GM12878 (cell line): ENCODE measurements around the gene ERC2. TPM values are rescaled to one million over a fixed set of nuclear protein-coding genes. Genes with fewer than 3 reads are reported as not detected.

Experiments used
- ATAC-seq: fragments of 200-7000 bp; cut with Tn5 transposase; 3 replicates; pipeline ENCODE4 v1.9.1; 2020; ENCODE audit warnings: mild to moderate bottlenecking, moderate library complexity
- BruUV-seq: library from RNA; stranded (reverse); fragments of 400-500 nt; replicated peaks from 2 replicates; lab custom pipeline; 2021; lab: Mats Ljungman, UMichigan
- CTCF ChIA-PET: fragments of 300-600 bp; sonication (Branson Sonifier 250); formaldehyde crosslinking; extraction: SDS; loops from one replicate; lab custom pipeline; 2021; ENCODE audit warnings: inconsistent platforms; lab: Yijun Ruan, JAX
- POLR2A ChIA-PET: fragments of 350-600 bp; formaldehyde crosslinking; extraction: SDS; loops from one replicate; lab custom pipeline; 2021; ENCODE audit warnings: inconsistent platforms; lab: Charles Lee
- RAD21 ChIA-PET: fragments of 300-600 bp; sonication (Branson Sonifier 250); formaldehyde crosslinking; loops from one replicate; lab custom pipeline; 2023; ENCODE audit warnings: antibody characterized with exemption; ENCODE audit not compliant: unreplicated experiment; lab: Charles Lee
- SMC1A ChIA-PET: fragments of 300-600 bp; sonication (Branson Sonifier 250); formaldehyde crosslinking; loops from one replicate; lab custom pipeline; 2023; ENCODE audit not compliant: unreplicated experiment, uncharacterized antibody; lab: Charles Lee
- DNase-seq: peaks from one replicate; pipeline ENCODE4 v3.0.0-alpha.2; 2011; ENCODE audit warnings: low read depth, low spot score
- FAIRE-seq: peaks from 3 replicates; lab custom pipeline; 2011; peaks lifted over from hg19 to GRCh38; lab: Jason Lieb, UNC
- H2AFZ ChIP-seq: 2 replicates; pipeline ENCODE4 v1.6.0; 2011; ENCODE audit warnings: low read depth, low read length, control low read depth; ENCODE audit not compliant: control insufficient read depth
- H3K27ac ChIP-seq: 2 replicates; pipeline ENCODE4 v1.5.1; 2011; ENCODE audit warnings: control low read depth; ENCODE audit not compliant: control insufficient read depth, insufficient read depth
- H3K27me3 ChIP-seq, 2 experiments: replicated peaks in 1 of 2; 2 replicates each; pipeline versions ENCODE4 v1.6.0 to v1.6.1; 2011; ENCODE audit warnings: low read length in 1 of 2; ENCODE audit not compliant: control insufficient read depth in 2 of 2, insufficient read depth in 2 of 2
- H3K36me3 ChIP-seq, 2 experiments: 2 replicates each; pipeline ENCODE4 v1.5.1; 2011; ENCODE audit warnings: low read length in 1 of 2; ENCODE audit not compliant: control insufficient read depth in 2 of 2, insufficient read depth in 2 of 2
- H3K4me1 ChIP-seq: 2 replicates; pipeline ENCODE4 v1.6.1; 2011; ENCODE audit warnings: mild to moderate bottlenecking, low read length, moderate library complexity, mixed read lengths; ENCODE audit not compliant: control insufficient read depth, insufficient read depth
- H3K4me2 ChIP-seq: 2 replicates; pipeline ENCODE4 v1.6.0; 2011; ENCODE audit warnings: control low read depth; ENCODE audit not compliant: control insufficient read depth, insufficient read depth
- H3K4me3 ChIP-seq: fragments of 200-600 bp; sonication (generic); 2 replicates; pipeline ENCODE4 v1.5.1; 2016
- H3K79me2 ChIP-seq: 2 replicates; pipeline ENCODE4 v1.6.0; 2011; ENCODE audit warnings: low read length; ENCODE audit not compliant: control insufficient read depth, insufficient read depth
- H3K9ac ChIP-seq: 2 replicates; pipeline ENCODE4 v1.8.0; 2011; ENCODE audit warnings: low read length, control low read depth, mixed read lengths; ENCODE audit not compliant: control insufficient read depth, insufficient read depth
- H3K9me3 ChIP-seq: replicated peaks from 3 replicates; pipeline ENCODE4 v1.5.1; 2011; ENCODE audit warnings: mild to moderate bottlenecking, low read length; ENCODE audit not compliant: control insufficient read depth, insufficient read depth
- H4K20me1 ChIP-seq: 2 replicates; pipeline ENCODE4 v1.6.0; 2011; ENCODE audit not compliant: control insufficient read depth, insufficient read depth
- BHLHE40 ChIP-seq, 2 experiments: fragments of 450-650 bp in 1 of 2; IDR thresholded peaks; 2 replicates each; pipeline ENCODE4 v1.6.1; 2011 to 2017; ENCODE audit warnings: low read depth in 2 of 2, borderline replicate concordance in 1 of 2, improper control_type of control experiment in 1 of 2, low read length in 1 of 2, mild to moderate bottlenecking in 1 of 2
- FOS ChIP-seq: IDR thresholded peaks from 3 replicates; pipeline ENCODE4 v1.6.1; 2011; ENCODE audit warnings: borderline replicate concordance; ENCODE audit not compliant: insufficient read length; ENCODE audit errors: extremely low read depth
- NBN ChIP-seq: fragments of 450-650 bp; IDR thresholded peaks from 2 replicates; pipeline ENCODE4 v1.6.1; 2016
- NFXL1 ChIP-seq: fragments of 450-650 bp; IDR thresholded peaks from 2 replicates; pipeline ENCODE4 v1.6.1; 2017; ENCODE audit warnings: antibody characterized with exemption, mild to moderate bottlenecking, borderline replicate concordance
- NFYA ChIP-seq: IDR thresholded peaks from 2 replicates; pipeline ENCODE4 v1.6.1; 2011; ENCODE audit warnings: low read depth, mild to moderate bottlenecking, low read length, improper control_type of control experiment, borderline replicate concordance
- PAX5 ChIP-seq: IDR thresholded peaks from 2 replicates; pipeline ENCODE4 v1.6.1; 2011; ENCODE audit warnings: low read depth, low read length, borderline replicate concordance
- STAT3 ChIP-seq: IDR thresholded peaks from 2 replicates; pipeline ENCODE4 v1.6.1; 2011; ENCODE audit warnings: low read depth, low read length, improper control_type of control experiment
- TARDBP ChIP-seq: IDR thresholded peaks from 2 replicates; pipeline ENCODE4 v1.6.1; 2016; ENCODE audit warnings: borderline replicate concordance
- ZNF217 ChIP-seq: fragments of 450-650 bp; IDR thresholded peaks from 2 replicates; pipeline ENCODE4 v1.6.1; 2017; ENCODE audit warnings: antibody characterized with exemption, mild to moderate bottlenecking
- WGBS: methylation state at CpG from one replicate; pipeline ENCODE4 v1.1.6; 2016; ENCODE audit warnings: low lambda C conversion rate; ENCODE audit not compliant: insufficient replicate concordance, insufficient coverage; ENCODE audit errors: missing lambda C conversion rate; 5-methylcytosine and 5-hydroxymethylcytosine counted together
- in situ Hi-C: fragments of 300-500 bp; cut with MboI; formaldehyde crosslinking; loops from 9 replicates; pipeline ENCODE4 v1.14.3; 2018; ENCODE audit warnings: mixed read lengths
- intact Hi-C: fragments of 100-400 bp; cut with micrococcal nuclease; formaldehyde crosslinking; loops from one replicate; pipeline ENCODE4 v1.14.2; 2022; ENCODE audit not compliant: unreplicated experiment
- polyA plus RNA-seq, 11 experiments: library from polyadenylated mRNA; depleted of rRNA in 4 of 11; unstranded in 6 of 11; stranded (reverse) in 5 of 11; fragments of >200 nt; fragmentation: Nextera tagmentation in 4 of 11; fragmentation: Illumina TruSeq in 1 of 11; extraction: Ambion mirVana in 4 of 11; extraction: Trizol in 1 of 11; gene quantifications; 1 replicate in 1 of 11; 2 replicates in 10 of 11; pipeline versions ENCODE4 v1.2.1 to v1.2.3, GENCODE V29; 2011 to 2016; ENCODE audit warnings: inconsistent platforms in 2 of 11, missing spikeins in 2 of 11, low read depth in 1 of 11
- total RNA-seq, 4 experiments: library from RNA; depleted of rRNA in 3 of 4; stranded (reverse); fragments of >200 nt in 3 of 4; fragmentation: Illumina TruSeq in 1 of 4; extraction: Trizol in 1 of 4; gene quantifications; 2 replicates each; pipeline versions ENCODE4 v1.2.1 to v1.2.3, GENCODE V29; 2013 to 2021
- TF ChIP-seq, protein P1 (sequence below): fragments of 450-650 bp; IDR thresholded peaks from 2 replicates; pipeline ENCODE4 v1.6.1; 2017; ENCODE audit warnings: mild to moderate bottlenecking, moderate library complexity
- TF ChIP-seq, protein P2 (sequence below): fragments of 450-650 bp; IDR thresholded peaks from 2 replicates; pipeline ENCODE4 v1.6.1; 2017; ENCODE audit warnings: mild to moderate bottlenecking, low read depth, inconsistent platforms; ENCODE audit not compliant: poor library complexity, severe bottlenecking
- TF ChIP-seq, protein P3 (sequence below): IDR thresholded peaks from 2 replicates; pipeline ENCODE4 v1.6.1; 2012; ENCODE audit warnings: low read length, inconsistent platforms
- TF ChIP-seq, protein P4 (sequence below): IDR thresholded peaks from 2 replicates; pipeline ENCODE4 v1.6.1; 2011; ENCODE audit warnings: low read depth, mild to moderate bottlenecking, low read length, moderate library complexity, borderline replicate concordance; ENCODE audit errors: extremely low read depth

ERC2 gene
- total and polyA plus RNA-seq, 10 of the 15 experiments (the other 5 are each of a cell fraction or from before 2014, with no cell fraction given): 0.06 to 1.4 (median 0.12) TPM; not detected in 3

DNA sequence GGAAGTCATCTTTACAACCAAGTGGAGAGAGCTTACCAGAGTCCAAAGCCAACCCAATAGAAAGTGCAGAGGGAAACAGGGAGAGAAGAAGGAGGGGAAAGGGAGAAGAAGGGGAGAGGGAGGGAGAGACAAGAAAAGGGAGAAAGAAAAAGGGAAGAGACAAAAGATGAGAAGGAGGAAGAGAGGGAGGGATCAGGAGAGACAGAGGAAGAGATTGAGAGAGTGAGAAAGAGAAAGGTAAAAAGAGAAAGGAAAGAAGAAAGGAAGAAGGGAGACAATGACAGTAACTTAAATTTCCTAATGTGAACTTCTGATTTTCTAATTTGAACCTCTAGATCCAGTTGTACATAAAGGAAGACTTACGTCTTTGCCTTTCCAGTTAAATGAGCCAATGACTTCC is 960.5 kb downstream of the ERC2 start (continued):
- TF ChIP-seq, protein P1, sequence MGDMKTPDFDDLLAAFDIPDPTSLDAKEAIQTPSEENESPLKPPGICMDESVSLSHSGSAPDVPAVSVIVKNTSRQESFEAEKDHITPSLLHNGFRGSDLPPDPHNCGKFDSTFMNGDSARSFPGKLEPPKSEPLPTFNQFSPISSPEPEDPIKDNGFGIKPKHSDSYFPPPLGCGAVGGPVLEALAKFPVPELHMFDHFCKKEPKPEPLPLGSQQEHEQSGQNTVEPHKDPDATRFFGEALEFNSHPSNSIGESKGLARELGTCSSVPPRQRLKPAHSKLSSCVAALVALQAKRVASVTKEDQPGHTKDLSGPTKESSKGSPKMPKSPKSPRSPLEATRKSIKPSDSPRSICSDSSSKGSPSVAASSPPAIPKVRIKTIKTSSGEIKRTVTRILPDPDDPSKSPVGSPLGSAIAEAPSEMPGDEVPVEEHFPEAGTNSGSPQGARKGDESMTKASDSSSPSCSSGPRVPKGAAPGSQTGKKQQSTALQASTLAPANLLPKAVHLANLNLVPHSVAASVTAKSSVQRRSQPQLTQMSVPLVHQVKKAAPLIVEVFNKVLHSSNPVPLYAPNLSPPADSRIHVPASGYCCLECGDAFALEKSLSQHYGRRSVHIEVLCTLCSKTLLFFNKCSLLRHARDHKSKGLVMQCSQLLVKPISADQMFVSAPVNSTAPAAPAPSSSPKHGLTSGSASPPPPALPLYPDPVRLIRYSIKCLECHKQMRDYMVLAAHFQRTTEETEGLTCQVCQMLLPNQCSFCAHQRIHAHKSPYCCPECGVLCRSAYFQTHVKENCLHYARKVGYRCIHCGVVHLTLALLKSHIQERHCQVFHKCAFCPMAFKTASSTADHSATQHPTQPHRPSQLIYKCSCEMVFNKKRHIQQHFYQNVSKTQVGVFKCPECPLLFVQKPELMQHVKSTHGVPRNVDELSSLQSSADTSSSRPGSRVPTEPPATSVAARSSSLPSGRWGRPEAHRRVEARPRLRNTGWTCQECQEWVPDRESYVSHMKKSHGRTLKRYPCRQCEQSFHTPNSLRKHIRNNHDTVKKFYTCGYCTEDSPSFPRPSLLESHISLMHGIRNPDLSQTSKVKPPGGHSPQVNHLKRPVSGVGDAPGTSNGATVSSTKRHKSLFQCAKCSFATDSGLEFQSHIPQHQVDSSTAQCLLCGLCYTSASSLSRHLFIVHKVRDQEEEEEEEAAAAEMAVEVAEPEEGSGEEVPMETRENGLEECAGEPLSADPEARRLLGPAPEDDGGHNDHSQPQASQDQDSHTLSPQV: no peak

DNA sequence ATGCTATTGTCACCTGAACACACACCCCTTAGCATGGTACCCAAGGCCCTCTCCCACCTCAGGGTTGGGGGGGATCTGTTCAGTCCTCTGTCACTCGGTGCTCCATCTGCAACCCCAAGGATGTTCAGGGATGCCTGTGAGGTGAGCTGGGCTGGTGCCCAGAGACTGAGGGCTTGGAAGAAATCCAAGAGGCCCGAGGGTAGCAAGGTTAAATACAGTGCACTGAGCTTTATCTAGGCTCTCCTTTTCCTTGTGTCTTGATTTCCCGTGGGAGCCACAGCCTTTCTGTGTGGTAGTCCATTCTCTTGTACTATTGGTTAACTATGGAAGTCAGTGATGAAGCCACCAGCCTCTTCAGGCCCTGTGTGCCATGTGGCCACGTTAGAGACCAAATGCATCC is 962.5 kb downstream of the ERC2 start:
- BruUV-seq: no TSS peak
- ChIA-PET RAD21 (interaction anchor here (1.6 kb wide), 1 partner anchor 241 kb away, joined by 3 read pairs; no protein-coding TSS in a partner anchor), CTCF (interaction anchor here (2.3 to 3.1 kb wide), 2 partner anchors 213 to 216 kb away, joined by 17 to 19 read pairs; no protein-coding TSS in a partner anchor), POLR2A (interaction anchor here (1.3 kb wide), 1 partner anchor 9 kb away, joined by 3 read pairs; no protein-coding TSS in a partner anchor), SMC1A (interaction anchor here (0.7 to 1.7 kb wide), 3 partner anchors 9 to 215 kb away, joined by 3 to 9 read pairs (median 3); no protein-coding TSS in a partner anchor)
- intact Hi-C loops: loop anchor here (5.0 kb wide), 1 partner anchor 217 kb away; no protein-coding TSS in a partner anchor
- ATAC-seq (no peak), FAIRE-seq (no peak), DNase-seq (no peak)
- H3K27ac ChIP-seq: no peak overlapping the region
- no peaks in the 10 kb centered on the region for H4K20me1 ChIP-seq
- 0% methylated on average over 4 of the region's 4 CpGs for WGBS
- H3K27me3 ChIP-seq: no peaks in the 10 kb centered on the region
- no peaks in the 10 kb centered on the region for H3K36me3 ChIP-seq
- no peak overlapping the region for H3K4me2 ChIP-seq
- H3K9me3 ChIP-seq: no peaks in the 10 kb centered on the region
- H2AFZ ChIP-seq: no peak overlapping the region; the same call in 1 of the 2 replicates
- in situ Hi-C loops: no loop called here
- H3K4me3 ChIP-seq: no peak overlapping the region
- no peaks in the 10 kb centered on the region for H3K79me2 ChIP-seq
- no peaks in the 10 kb centered on the region for H3K4me1 ChIP-seq
- H3K9ac ChIP-seq: no peak overlapping the region
- TF ChIP-seq PAX5: no peak
- TF ChIP-seq BHLHE40 (IDR thresholded peaks at IDR 0.05; ENCODE audit: borderline replicate concordance in 1 of 2, low read depth in 2 of 2, low read length in 1 of 2): no peak
- TF ChIP-seq, protein P2, sequence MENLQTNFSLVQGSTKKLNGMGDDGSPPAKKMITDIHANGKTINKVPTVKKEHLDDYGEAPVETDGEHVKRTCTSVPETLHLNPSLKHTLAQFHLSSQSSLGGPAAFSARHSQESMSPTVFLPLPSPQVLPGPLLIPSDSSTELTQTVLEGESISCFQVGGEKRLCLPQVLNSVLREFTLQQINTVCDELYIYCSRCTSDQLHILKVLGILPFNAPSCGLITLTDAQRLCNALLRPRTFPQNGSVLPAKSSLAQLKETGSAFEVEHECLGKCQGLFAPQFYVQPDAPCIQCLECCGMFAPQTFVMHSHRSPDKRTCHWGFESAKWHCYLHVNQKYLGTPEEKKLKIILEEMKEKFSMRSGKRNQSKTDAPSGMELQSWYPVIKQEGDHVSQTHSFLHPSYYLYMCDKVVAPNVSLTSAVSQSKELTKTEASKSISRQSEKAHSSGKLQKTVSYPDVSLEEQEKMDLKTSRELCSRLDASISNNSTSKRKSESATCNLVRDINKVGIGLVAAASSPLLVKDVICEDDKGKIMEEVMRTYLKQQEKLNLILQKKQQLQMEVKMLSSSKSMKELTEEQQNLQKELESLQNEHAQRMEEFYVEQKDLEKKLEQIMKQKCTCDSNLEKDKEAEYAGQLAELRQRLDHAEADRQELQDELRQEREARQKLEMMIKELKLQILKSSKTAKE: no peak
- TF ChIP-seq TARDBP: no peak
- TF ChIP-seq, protein P3, sequence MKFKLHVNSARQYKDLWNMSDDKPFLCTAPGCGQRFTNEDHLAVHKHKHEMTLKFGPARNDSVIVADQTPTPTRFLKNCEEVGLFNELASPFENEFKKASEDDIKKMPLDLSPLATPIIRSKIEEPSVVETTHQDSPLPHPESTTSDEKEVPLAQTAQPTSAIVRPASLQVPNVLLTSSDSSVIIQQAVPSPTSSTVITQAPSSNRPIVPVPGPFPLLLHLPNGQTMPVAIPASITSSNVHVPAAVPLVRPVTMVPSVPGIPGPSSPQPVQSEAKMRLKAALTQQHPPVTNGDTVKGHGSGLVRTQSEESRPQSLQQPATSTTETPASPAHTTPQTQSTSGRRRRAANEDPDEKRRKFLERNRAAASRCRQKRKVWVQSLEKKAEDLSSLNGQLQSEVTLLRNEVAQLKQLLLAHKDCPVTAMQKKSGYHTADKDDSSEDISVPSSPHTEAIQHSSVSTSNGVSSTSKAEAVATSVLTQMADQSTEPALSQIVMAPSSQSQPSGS: no peak
- TF ChIP-seq ZNF217: no peak
- no peak for TF ChIP-seq NFXL1
- no peak for TF ChIP-seq NBN
- no peak for TF ChIP-seq FOS
- TF ChIP-seq, protein P4, sequence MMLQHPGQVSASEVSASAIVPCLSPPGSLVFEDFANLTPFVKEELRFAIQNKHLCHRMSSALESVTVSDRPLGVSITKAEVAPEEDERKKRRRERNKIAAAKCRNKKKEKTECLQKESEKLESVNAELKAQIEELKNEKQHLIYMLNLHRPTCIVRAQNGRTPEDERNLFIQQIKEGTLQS: no peak
- TF ChIP-seq NFYA: no peak
- TF ChIP-seq STAT3: no peak
